Anterior cingulate cortex (tissue), 58 donors: ENCODE results near the gene UXT.
"Not testable (repeated sequence)": the region's sequence is repeated elsewhere in the genome, so short reads cannot be mapped to it uniquely, and the experiment has no call there.

Source experiments
- DNase-seq, 58 donors: peaks; one replicate each; lab custom pipeline; 2025; lab: John Stamatoyannopoulos, UW

UXT gene, protein sequence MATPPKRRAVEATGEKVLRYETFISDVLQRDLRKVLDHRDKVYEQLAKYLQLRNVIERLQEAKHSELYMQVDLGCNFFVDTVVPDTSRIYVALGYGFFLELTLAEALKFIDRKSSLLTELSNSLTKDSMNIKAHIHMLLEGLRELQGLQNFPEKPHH

DNA sequence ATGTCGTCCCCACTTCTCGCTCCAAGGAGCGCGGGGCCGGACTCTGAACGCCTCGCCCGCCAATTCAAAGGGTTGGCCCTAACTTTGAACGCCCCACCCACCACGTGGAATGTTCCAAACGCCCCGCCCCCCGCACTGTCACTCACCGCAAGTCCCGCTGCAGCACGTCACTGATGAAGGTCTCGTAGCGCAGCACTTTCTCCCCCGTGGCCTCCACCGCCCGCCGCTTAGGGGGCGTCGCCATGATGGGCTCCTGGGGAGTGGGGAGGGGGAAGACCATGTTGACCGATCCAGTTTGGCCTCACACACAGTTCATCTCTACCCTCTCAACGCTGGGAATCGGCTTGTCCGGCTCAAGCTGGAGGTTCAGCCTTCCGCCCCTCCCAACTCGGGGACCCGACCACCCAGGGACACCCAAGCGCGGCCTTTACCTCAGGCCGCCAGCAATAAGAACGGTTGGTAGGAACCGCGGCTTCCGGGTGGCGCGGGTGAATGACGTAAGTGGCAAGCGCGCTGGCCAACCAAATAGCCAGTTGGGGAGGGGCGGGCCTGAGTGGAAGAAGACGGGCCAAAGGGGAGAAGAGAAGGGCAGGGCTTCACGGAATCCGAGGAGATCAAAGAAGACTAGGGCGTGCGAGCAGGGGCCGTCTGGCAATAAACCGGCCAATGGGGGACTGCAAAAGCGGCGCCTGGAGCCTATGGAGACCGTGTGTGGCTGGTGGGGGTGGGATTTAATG is at the start of gene UXT:
Gene UXT, minus strand, starts transcription at position 497 of the 737 bp plus-strand sequence. Its CDS starts 253 bp downstream, at position 244.
- DNase-seq = peak; percentile 40 to 91 (median 84)

- no peak for DNase-seq
Observed at GRCh38 chrX:47707031-47707780, 48.2 kb upstream of the UXT start.

DNA sequence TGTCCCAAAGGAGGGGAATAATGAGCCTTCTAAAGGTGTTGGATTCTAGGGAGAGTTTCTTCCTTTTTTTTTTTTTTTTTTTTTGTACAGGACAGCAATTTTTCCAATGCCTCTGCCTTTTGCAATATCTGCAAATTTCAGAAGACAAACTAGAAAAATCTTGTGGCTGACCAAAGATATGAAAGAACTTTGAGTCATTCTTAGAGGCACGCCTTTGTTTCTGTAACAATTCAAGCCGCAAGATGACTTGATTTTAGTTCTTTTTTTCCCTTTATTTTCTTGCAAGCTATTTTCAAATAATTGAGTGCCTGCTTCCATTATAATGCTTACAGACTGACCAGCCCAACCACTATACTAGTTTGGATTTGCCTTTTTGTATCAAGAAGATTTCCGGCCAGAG is 47.6 kb upstream of the UXT start:
- DNase-seq = no peak

- DNase-seq = no peak
Observed at GRCh38 chrX:47704736-47705135, 45.8 kb upstream of the UXT start.

GRCh38 chrX:47697181-47697580 is 38.2 kb upstream of the UXT start:
- DNase-seq = no peak

DNA sequence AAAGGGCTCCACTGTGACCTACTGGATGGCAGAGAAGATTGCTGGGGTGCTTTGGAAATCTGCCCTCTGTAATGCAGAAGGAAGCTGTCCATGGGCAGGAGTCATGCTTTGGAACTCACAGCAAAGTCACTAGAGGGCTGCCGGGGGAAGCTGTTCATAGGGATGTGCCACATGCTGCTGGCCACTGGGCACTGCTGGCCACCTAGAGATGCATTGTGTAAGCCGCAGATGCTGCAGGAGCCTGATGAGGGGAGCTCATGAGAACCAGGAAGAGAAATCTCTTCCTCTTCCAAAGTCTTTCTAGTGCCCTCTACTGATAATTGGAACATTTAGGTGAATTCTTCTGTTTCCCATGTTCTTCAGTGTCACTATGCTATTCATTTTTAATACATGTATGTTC is 31.2 kb upstream of the UXT start:
- no peak for DNase-seq

- DNase-seq = peak in 1 of 58 donors; percentile 4
Observed at GRCh38 chrX:47687263-47687662, 28.3 kb upstream of the UXT start.

GRCh38 chrX:47683829-47684205 is 24.8 kb upstream of the UXT start:
- DNase-seq = no peak

DNA sequence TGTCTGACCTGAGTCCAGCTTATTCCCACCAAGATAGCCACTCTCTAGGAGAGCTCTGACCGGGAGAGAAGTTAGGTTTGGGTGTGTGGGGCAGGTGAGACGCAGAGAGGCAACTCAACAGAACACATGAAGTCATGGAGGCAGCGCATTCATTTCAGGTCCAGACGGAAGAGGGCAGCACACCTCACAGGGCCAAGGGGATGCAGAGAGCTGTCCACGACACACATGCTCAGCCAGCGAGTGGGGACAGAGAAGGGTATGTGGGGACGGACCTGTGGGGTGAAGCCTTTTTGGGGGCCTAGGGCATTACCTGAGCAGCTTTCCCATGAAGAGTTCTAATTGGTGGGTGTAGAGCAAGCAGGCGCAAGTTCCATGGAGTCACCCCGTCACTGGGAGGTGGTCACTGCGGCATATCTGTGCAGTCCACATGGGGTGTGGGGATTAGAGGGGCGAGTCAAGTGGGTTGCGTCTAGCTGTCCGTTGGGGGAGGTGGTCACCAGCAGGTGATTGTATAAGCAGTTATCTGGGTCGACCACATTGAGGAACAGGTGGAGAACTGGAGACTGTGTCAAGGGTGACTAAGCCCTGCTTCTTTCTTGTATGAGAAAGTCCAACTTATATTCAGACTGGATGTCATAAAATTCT is 24.3 kb upstream of the UXT start:
- DNase-seq = no peak

GRCh38 chrX:47675959-47676859 is 17.2 kb upstream of the UXT start:
- DNase-seq = not testable (repeated sequence)

DNA sequence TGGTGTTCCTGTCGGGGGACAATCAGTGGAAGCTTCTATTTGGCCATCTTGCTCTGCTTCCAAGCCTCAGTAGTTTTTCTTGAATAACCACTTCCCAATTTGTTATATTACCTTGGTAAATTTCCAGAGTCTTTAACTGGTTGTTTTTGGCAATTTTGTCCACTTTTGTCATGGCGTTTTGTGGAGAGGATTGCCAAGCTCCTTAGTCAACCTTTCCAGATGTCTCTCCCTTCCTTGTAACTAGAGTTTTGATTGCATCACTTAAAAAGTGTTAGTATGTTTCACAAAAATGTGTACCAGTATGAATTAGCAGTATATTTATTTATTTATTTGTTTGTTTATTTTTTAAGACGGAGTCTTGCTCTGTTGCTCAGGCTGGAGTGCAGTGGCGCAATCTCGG is 15.8 kb upstream of the UXT start:
- DNase-seq = no peak

GRCh38 chrX:47665797-47666196 is 6.8 kb upstream of the UXT start:
- not testable (repeated sequence) for DNase-seq

- DNase-seq = no peak
Observed at GRCh38 chrX:47664737-47665136, 5.8 kb upstream of the UXT start.

GRCh38 chrX:47662144-47662657 is 3.2 kb upstream of the UXT start:
- no peak for DNase-seq

- no peak for DNase-seq
Observed at GRCh38 chrX:47661539-47661938, 2.6 kb upstream of the UXT start.

GRCh38 chrX:47659421-47659726 is 394 bp upstream of the UXT start:
- no peak for DNase-seq

DNA sequence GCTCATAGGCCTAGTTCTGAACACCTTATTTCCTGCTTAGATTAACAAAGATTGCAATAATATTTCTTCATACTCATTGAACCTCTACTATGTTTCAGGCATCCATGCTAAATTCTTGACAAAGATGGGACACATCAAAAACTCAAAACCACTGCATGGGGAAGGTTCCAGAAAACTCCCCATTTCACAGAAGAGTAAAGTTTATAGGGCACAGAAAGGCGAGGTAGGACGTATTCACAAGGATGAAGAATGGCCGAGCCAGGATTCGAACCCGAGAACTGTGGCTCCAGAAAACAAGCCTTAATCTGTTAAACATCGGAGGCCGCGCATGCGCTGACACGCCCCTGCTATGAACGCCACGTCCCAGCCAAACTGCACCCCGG is 688 bp downstream of the UXT start:
- DNase-seq = no peak

- DNase-seq = peak in 1 of 58 donors; percentile 53
Observed at GRCh38 chrX:47651043-47651905, 7.7 kb downstream of the UXT start.
